H7 (cell line): ENCODE results near the gene SLC39A11. TPM values are rescaled to one million over a fixed set of nuclear protein-coding genes. Genes with fewer than 3 reads are reported as not detected.
A peak's percentile ranks its signal among the peaks of the same experiment; 100 is the strongest.

Source experiments
- DNase-seq: peaks from one replicate; pipeline ENCODE4 v3.0.0; 2012
- H3K27me3 ChIP-seq: 2 replicates; pipeline ENCODE4 v1.6.0; 2011; ENCODE audit warnings: mild to moderate bottlenecking, low read length; ENCODE audit not compliant: control insufficient read depth, insufficient read depth
- H3K36me3 ChIP-seq: replicated peaks from 2 replicates; pipeline ENCODE4 v1.5.1; 2011; ENCODE audit warnings: low read length; ENCODE audit not compliant: control insufficient read depth, insufficient read depth
- H3K4me3 ChIP-seq: 2 replicates; pipeline ENCODE4 v1.5.1; 2011; ENCODE audit warnings: low read depth, mild to moderate bottlenecking, control low read depth, low read length, moderate library complexity; ENCODE audit not compliant: insufficient read depth
- total RNA-seq: library from RNA; depleted of rRNA; stranded (reverse); fragments of >200 nt; shearing (Covaris generic); gene quantifications from 2 replicates; pipeline ENCODE4 v1.2.3, GENCODE V29; 2014

SLC39A11 gene
- total RNA-seq, 1 experiment from 2014 or later, result 6.8 TPM

- Histone ChIP-seq H3K36me3 (no peaks in the 10 kb centered on the region), H3K4me3 (no peak overlapping the region), H3K27me3 (no peaks in the 10 kb centered on the region)
- DNase-seq, result no peak
Measured at GRCh38 chr17:72726936-72727335, 365.6 kb downstream of the SLC39A11 start.

DNA sequence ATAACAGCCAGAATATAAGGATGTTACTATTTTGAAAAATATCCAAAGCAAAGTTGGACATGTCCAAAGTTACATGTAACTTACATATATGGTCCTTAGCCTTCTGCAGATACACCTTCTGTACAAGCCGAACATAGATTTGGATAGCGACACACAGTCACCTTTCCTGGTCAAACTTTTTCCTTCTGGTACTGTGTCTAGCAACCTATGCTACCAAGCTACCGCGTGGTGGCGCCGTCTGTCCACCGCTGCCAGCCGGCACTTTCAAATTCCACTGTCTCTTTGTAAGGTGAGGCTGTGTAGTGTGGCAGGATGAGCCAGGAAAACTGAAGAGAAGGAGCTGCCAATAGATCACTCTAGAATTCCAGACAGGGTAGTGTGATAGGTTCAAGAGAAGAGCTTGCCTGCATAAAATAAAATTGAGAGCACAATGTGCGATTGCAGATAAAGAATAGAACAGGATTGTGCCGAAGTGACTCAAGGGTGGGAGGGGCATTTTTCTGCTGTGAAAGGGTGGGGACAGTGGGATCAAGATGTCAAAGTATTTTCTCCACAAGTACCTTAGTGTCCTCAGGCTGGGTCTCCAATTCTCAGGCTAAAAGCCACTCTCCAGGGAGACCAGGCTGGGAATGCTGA lies 366.9 kb downstream of the SLC39A11 start:
- DNase-seq, result peak; percentile 68
- Histone ChIP-seq H3K4me3 (no peak overlapping the region), H3K27me3 (no peaks in the 10 kb centered on the region), H3K36me3 (no peaks in the 10 kb centered on the region)

DNA sequence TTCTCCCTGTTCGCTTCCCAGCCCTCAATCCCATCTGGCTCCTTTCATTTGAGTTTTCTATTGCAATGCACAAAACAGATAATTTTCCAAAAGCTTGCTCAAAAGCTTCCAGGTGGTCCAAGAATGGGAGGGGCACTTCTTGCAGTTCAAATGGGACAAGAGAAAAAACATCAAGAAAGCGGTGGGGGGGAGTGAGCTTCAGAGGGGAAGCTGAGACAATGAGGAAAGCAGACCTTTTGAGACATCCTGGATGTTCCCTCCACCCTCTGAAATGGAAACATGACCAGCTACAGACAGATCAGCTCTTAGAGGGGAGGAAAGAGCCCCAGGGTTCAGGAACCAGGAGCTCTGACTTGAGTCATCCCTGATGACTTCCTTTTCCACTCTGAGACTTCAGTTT lies 368.2 kb downstream of the SLC39A11 start:
- Histone ChIP-seq H3K4me3 (no peak overlapping the region), H3K27me3 (no peaks in the 10 kb centered on the region), H3K36me3 (no peaks in the 10 kb centered on the region)
- DNase-seq, result no peak

GRCh38 chr17:72723711-72724110 lies 368.8 kb downstream of the SLC39A11 start:
- Histone ChIP-seq H3K36me3 (no peaks in the 10 kb centered on the region), H3K27me3 (no peaks in the 10 kb centered on the region), H3K4me3 (no peak overlapping the region)
- DNase-seq, result no peak

DNA sequence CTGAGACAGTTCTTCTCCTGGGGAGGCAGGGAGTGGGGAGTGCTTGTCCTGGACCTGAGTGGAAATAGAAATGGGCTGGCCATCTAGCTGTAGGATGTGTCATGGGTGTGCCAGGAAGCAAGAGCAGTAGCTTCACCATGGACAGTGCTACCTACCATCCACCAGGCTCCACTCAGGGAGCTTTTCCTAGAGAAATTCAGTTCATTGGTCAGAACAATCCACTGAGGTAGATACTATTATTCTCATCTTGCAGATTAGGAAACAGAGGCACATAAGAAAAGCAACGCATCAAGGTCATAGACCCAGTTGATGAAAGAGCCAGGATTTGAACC lies 372.0 kb downstream of the SLC39A11 start:
- DNase-seq, result no peak
- H3K4me3 ChIP-seq, result no peak overlapping the region
- H3K27me3 ChIP-seq, result no peaks in the 10 kb centered on the region
- no peaks in the 10 kb centered on the region for H3K36me3 ChIP-seq

GRCh38 chr17:72719578-72720493 lies 372.7 kb downstream of the SLC39A11 start:
- H3K4me3 ChIP-seq, result no peak overlapping the region
- DNase-seq, result no peak
- H3K36me3 ChIP-seq, result no peaks in the 10 kb centered on the region
- no peaks in the 10 kb centered on the region for H3K27me3 ChIP-seq

GRCh38 chr17:72719206-72719577 lies 373.3 kb downstream of the SLC39A11 start:
- no peak overlapping the region for H3K4me3 ChIP-seq
- no peaks in the 10 kb centered on the region for H3K36me3 ChIP-seq
- H3K27me3 ChIP-seq, result no peaks in the 10 kb centered on the region
- DNase-seq, result no peak

GRCh38 chr17:72717676-72718075 lies 374.8 kb downstream of the SLC39A11 start:
- no peak for DNase-seq
- H3K36me3 ChIP-seq, result no peaks in the 10 kb centered on the region
- no peaks in the 10 kb centered on the region for H3K27me3 ChIP-seq
- H3K4me3 ChIP-seq, result no peak overlapping the region

- Histone ChIP-seq H3K27me3 (no peaks in the 10 kb centered on the region), H3K36me3 (no peaks in the 10 kb centered on the region), H3K4me3 (no peak overlapping the region)
- no peak for DNase-seq
Measured at GRCh38 chr17:72717276-72717675, 375.2 kb downstream of the SLC39A11 start.

DNA sequence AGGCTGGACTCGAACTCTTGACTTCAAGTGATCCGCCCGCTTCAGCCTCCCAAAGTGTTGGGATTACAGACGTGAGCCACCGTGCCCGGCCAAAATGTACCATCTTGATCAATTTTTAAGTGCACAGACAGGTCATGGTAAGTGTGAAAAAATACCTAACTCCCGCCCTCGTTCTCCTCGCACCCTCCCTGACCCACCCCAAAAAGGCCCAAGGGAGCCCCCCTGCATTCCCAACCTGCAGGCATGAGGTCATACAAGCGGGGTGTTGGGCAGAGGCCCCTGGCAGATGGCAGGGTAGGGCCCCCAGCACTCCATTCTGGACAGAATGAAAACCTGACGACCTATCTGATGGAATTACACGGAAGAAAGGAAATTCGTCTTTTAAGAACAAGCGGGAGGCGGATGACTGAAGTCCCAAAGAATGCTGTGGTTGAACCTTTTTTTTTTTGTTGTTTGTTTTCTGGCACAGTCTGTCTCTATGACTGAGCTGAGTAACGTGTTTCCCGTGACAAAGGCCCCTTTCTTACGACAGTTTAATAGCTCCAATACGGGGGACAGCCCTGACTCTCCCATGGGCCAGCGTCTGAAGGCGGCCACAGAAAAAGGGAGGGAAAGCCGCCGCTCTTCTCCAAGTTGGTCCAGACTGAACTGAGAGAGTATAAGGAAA lies 376.4 kb downstream of the SLC39A11 start:
- no peak overlapping the region for H3K4me3 ChIP-seq
- no peak for DNase-seq

GRCh38 chr17:72714357-72714966 lies 378.0 kb downstream of the SLC39A11 start:
- Histone ChIP-seq H3K36me3 (no peaks in the 10 kb centered on the region), H3K4me3 (no peak overlapping the region), H3K27me3 (no peaks in the 10 kb centered on the region)
- no peak for DNase-seq

More for the DNA sequence above, 376.4 kb downstream of the SLC39A11 start:
- H3K27me3 ChIP-seq, result no peaks in the 10 kb centered on the region
- no peaks in the 10 kb centered on the region for H3K36me3 ChIP-seq

- Histone ChIP-seq H3K4me3 (no peak overlapping the region), H3K36me3 (no peaks in the 10 kb centered on the region), H3K27me3 (no peaks in the 10 kb centered on the region)
- no peak for DNase-seq
Measured at GRCh38 chr17:72713701-72714100, 378.8 kb downstream of the SLC39A11 start.

DNA sequence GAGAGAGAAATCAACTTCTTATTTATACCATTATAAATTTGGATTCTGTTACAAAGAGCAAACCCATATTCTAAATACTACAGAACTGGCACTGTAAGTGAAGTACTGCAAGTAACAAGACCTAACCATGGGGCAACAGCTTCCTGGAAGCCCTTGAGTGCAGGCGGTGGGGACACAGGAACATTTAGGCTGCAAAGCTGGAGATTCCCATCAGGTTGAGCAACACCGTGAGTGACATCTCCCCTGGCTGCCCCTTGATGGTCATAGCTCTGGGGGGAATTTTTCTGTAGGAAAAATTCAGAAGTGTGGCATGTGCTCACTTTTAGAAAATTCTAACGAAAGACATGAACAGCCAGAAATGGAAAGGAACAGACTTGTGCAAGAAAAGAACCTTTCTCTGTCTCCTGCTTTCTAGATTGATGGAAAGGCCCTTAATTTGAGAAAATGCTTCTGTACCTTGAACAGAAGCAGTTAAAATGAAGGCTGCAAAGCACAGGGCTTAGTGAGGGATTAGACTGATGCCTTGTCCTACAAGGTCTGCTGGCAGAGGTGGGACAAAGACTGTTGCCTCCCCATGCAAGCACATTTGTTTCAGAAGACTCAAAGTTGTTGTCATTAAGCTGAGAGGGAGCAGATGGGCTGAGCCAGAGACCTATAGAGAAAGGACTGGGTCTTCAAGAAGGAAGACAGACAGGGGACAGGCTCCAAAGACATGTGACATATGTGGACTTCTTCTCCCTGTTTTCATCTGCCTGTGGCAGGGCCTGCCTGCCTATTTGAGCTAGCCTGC lies 380.8 kb downstream of the SLC39A11 start:
- no peaks in the 10 kb centered on the region for H3K27me3 ChIP-seq
- H3K4me3 ChIP-seq, result no peak overlapping the region
- no peak for DNase-seq
- H3K36me3 ChIP-seq, result no peaks in the 10 kb centered on the region

GRCh38 chr17:72710834-72711233 lies 381.7 kb downstream of the SLC39A11 start:
- no peak overlapping the region for H3K4me3 ChIP-seq
- no peak for DNase-seq
- no peaks in the 10 kb centered on the region for H3K27me3 ChIP-seq
- no peaks in the 10 kb centered on the region for H3K36me3 ChIP-seq
